T-helper 1 cell treated with Interleukin-12 subunit alpha and Interleukin-12 subunit beta and Interleukin-4 antibody, amounts not matched to agents 30 μg/mL and 1 μg/mL, for 36 hours (primary cell): ENCODE measurements around the gene MAPT.

ENCODE experiments used
- H3K27ac Mint-ChIP-seq: one replicate; pipeline ENCODE4 v1.8.0; 2021; ENCODE audit warnings: mild to moderate bottlenecking, mixed read lengths
- H3K27me3 Mint-ChIP-seq: one replicate; pipeline ENCODE4 v1.8.0; 2021; ENCODE audit warnings: low read depth, mixed read lengths
- H3K36me3 Mint-ChIP-seq: one replicate; pipeline ENCODE4 v1.8.0; 2021; ENCODE audit warnings: low read depth, mixed read lengths
- H3K4me1 Mint-ChIP-seq: one replicate; pipeline ENCODE4 v1.8.0; 2021; ENCODE audit warnings: low read depth, mixed read lengths
- H3K4me3 Mint-ChIP-seq: one replicate; pipeline ENCODE4 v1.8.0; 2021; ENCODE audit warnings: mild to moderate bottlenecking, moderate library complexity, mixed read lengths
- H3K9me3 Mint-ChIP-seq: one replicate; pipeline ENCODE4 v1.8.0; 2021; ENCODE audit warnings: mixed read lengths

MAPT gene

DNA sequence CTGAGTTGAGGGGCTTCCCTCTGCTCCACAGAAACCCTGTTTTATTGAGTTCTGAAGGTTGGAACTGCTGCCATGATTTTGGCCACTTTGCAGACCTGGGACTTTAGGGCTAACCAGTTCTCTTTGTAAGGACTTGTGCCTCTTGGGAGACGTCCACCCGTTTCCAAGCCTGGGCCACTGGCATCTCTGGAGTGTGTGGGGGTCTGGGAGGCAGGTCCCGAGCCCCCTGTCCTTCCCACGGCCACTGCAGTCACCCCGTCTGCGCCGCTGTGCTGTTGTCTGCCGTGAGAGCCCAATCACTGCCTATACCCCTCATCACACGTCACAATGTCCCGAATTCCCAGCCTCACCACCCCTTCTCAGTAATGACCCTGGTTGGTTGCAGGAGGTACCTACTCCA, 130.7 kb downstream of the MAPT start:
- H3K27me3 Mint-ChIP-seq = no peaks in the 10 kb centered on the region
- peaks cover 16% of the 10 kb centered on the region for H3K4me1 Mint-ChIP-seq
- H3K9me3 Mint-ChIP-seq = no peaks in the 10 kb centered on the region
- H3K4me3 Mint-ChIP-seq = no peak overlapping the region
- no peak overlapping the region for H3K27ac Mint-ChIP-seq
- H3K36me3 Mint-ChIP-seq = peaks cover 22% of the 10 kb centered on the region

DNA sequence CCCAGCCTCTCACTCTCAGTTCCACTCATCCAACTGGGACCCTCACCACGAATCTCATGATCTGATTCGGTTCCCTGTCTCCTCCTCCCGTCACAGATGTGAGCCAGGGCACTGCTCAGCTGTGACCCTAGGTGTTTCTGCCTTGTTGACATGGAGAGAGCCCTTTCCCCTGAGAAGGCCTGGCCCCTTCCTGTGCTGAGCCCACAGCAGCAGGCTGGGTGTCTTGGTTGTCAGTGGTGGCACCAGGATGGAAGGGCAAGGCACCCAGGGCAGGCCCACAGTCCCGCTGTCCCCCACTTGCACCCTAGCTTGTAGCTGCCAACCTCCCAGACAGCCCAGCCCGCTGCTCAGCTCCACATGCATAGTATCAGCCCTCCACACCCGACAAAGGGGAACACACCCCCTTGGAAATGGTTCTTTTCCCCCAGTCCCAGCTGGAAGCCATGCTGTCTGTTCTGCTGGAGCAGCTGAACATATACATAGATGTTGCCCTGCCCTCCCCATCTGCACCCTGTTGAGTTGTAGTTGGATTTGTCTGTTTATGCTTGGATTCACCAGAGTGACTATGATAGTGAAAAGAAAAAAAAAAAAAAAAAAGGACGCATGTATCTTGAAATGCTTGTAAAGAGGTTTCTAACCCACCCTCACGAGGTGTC, 131.3 kb downstream of the MAPT start:
- H3K4me3 Mint-ChIP-seq = no peak overlapping the region
- H3K4me1 Mint-ChIP-seq = peaks cover 11% of the 10 kb centered on the region
- H3K36me3 Mint-ChIP-seq = peaks cover 23% of the 10 kb centered on the region
- no peaks in the 10 kb centered on the region for H3K9me3 Mint-ChIP-seq
- no peaks in the 10 kb centered on the region for H3K27me3 Mint-ChIP-seq
- H3K27ac Mint-ChIP-seq = no peak overlapping the region

DNA sequence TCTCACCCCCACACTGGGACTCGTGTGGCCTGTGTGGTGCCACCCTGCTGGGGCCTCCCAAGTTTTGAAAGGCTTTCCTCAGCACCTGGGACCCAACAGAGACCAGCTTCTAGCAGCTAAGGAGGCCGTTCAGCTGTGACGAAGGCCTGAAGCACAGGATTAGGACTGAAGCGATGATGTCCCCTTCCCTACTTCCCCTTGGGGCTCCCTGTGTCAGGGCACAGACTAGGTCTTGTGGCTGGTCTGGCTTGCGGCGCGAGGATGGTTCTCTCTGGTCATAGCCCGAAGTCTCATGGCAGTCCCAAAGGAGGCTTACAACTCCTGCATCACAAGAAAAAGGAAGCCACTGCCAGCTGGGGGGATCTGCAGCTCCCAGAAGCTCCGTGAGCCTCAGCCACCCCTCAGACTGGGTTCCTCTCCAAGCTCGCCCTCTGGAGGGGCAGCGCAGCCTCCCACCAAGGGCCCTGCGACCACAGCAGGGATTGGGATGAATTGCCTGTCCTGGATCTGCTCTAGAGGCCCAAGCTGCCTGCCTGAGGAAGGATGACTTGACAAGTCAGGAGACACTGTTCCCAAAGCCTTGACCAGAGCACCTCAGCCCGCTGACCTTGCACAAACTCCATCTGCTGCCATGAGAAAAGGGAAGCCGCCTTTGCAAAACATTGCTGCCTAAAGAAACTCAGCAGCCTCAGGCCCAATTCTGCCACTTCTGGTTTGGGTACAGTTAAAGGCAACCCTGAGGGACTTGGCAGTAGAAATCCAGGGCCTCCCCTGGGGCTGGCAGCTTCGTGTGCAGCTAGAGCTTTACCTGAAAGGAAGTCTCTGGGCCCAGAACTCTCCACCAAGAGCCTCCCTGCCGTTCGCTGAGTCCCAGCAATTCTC, 132.1 kb downstream of the MAPT start:
- H3K4me3 Mint-ChIP-seq = no peak overlapping the region
- no peak overlapping the region for H3K27ac Mint-ChIP-seq
- peaks cover 10% of the 10 kb centered on the region for H3K4me1 Mint-ChIP-seq
- H3K9me3 Mint-ChIP-seq = no peaks in the 10 kb centered on the region
- H3K36me3 Mint-ChIP-seq = peaks cover 28% of the 10 kb centered on the region
- no peaks in the 10 kb centered on the region for H3K27me3 Mint-ChIP-seq

DNA sequence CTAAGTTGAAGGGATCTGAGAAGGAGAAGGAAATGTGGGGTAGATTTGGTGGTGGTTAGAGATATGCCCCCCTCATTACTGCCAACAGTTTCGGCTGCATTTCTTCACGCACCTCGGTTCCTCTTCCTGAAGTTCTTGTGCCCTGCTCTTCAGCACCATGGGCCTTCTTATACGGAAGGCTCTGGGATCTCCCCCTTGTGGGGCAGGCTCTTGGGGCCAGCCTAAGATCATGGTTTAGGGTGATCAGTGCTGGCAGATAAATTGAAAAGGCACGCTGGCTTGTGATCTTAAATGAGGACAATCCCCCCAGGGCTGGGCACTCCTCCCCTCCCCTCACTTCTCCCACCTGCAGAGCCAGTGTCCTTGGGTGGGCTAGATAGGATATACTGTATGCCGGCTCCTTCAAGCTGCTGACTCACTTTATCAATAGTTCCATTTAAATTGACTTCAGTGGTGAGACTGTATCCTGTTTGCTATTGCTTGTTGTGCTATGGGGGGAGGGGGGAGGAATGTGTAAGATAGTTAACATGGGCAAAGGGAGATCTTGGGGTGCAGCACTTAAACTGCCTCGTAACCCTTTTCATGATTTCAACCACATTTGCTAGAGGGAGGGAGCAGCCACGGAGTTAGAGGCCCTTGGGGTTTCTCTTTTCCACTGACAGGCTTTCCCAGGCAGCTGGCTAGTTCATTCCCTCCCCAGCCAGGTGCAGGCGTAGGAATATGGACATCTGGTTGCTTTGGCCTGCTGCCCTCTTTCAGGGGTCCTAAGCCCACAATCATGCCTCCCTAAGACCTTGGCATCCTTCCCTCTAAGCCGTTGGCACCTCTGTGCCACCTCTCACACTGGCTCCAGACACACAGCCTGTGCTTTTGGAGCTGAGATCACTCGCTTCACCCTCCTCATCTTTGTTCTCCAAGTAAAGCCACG, 133.0 kb downstream of the MAPT start:
- Mint-ChIP-seq H3K4me1 (peaks cover 10% of the 10 kb centered on the region), H3K27me3 (no peaks in the 10 kb centered on the region), H3K4me3 (no peak overlapping the region), H3K36me3 (peaks cover 33% of the 10 kb centered on the region), H3K27ac (peak overlapping the region; percentile 45), H3K9me3 (no peaks in the 10 kb centered on the region)

DNA sequence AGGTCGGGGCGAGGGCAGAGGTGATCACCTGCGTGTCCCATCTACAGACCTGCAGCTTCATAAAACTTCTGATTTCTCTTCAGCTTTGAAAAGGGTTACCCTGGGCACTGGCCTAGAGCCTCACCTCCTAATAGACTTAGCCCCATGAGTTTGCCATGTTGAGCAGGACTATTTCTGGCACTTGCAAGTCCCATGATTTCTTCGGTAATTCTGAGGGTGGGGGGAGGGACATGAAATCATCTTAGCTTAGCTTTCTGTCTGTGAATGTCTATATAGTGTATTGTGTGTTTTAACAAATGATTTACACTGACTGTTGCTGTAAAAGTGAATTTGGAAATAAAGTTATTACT, 133.6 kb downstream of the MAPT start:
- Mint-ChIP-seq H3K36me3 (peaks cover 38% of the 10 kb centered on the region), H3K4me1 (peaks cover 10% of the 10 kb centered on the region), H3K9me3 (no peaks in the 10 kb centered on the region), H3K27ac (no peak overlapping the region), H3K27me3 (no peaks in the 10 kb centered on the region), H3K4me3 (no peak overlapping the region)

- H3K4me1 Mint-ChIP-seq = peaks cover 10% of the 10 kb centered on the region
- no peaks in the 10 kb centered on the region for H3K27me3 Mint-ChIP-seq
- H3K36me3 Mint-ChIP-seq = peaks cover 39% of the 10 kb centered on the region
- H3K9me3 Mint-ChIP-seq = no peaks in the 10 kb centered on the region
- no peak overlapping the region for H3K4me3 Mint-ChIP-seq
- H3K27ac Mint-ChIP-seq = no peak overlapping the region
Observed at GRCh38 chr17:46028374-46028773, 134.0 kb downstream of the MAPT start.

DNA sequence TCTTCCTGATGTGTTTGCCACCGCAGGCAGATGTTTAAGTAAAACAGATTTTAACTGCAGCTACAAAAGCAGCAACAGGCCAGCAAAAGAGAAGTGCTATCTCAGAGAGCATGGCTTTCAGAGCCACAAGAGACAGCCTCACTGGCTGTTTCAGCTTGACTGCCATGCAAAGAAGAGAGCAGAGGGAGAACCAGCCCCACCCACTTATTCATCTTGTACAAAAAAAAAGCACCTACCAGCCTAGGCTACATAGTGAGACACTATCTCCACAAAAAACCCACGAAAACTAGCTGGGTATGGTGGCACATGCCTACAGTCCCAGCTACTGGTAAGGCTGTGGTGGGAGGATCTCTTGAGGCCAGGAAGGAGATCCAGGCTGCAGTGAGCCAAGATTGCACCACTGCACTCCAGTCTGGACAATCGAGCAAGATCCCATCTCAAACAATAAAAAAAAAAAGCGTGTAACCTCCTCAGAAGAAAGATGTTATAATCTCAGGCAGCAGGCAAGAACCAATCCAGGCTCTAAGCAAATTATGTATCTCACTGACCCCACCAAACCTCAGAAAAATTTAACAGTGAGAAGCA, 134.7 kb downstream of the MAPT start:
- H3K4me1 Mint-ChIP-seq = peaks cover 10% of the 10 kb centered on the region
- no peaks in the 10 kb centered on the region for H3K27me3 Mint-ChIP-seq
- peak overlapping the region; percentile 52 for H3K27ac Mint-ChIP-seq
- H3K9me3 Mint-ChIP-seq = no peaks in the 10 kb centered on the region
- H3K36me3 Mint-ChIP-seq = peaks cover 42% of the 10 kb centered on the region
- H3K4me3 Mint-ChIP-seq = no peak overlapping the region

DNA sequence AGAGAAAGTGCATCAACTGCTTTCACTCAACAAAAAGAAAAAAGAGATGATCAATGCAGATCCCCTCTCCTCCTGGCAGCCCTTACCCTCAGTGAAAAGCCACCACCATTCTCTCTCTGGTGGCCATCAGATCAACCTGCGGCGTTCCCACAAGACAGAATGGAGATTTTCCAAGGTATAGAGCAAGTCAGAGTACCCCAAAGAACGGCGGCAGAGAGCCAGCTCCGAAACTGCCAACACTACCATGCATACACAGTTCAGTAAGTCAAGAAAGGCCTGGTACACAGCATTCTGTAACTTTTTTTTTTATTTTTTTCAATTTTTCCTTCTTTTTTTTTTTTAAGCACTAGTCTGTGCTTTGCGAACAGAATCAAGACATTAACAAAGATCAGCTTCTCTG, 135.3 kb downstream of the MAPT start:
- no peak overlapping the region for H3K4me3 Mint-ChIP-seq
- no peaks in the 10 kb centered on the region for H3K9me3 Mint-ChIP-seq
- H3K27me3 Mint-ChIP-seq = no peaks in the 10 kb centered on the region
- peaks cover 46% of the 10 kb centered on the region for H3K36me3 Mint-ChIP-seq
- H3K4me1 Mint-ChIP-seq = peaks cover 12% of the 10 kb centered on the region
- H3K27ac Mint-ChIP-seq = peak overlapping the region; percentile 52

GRCh38 chr17:46030752-46031151, 136.4 kb downstream of the MAPT start:
- H3K9me3 Mint-ChIP-seq = no peaks in the 10 kb centered on the region
- peaks cover 23% of the 10 kb centered on the region for H3K4me1 Mint-ChIP-seq
- peaks cover 51% of the 10 kb centered on the region for H3K36me3 Mint-ChIP-seq
- no peak overlapping the region for H3K4me3 Mint-ChIP-seq
- no peak overlapping the region for H3K27ac Mint-ChIP-seq
- H3K27me3 Mint-ChIP-seq = no peaks in the 10 kb centered on the region

DNA sequence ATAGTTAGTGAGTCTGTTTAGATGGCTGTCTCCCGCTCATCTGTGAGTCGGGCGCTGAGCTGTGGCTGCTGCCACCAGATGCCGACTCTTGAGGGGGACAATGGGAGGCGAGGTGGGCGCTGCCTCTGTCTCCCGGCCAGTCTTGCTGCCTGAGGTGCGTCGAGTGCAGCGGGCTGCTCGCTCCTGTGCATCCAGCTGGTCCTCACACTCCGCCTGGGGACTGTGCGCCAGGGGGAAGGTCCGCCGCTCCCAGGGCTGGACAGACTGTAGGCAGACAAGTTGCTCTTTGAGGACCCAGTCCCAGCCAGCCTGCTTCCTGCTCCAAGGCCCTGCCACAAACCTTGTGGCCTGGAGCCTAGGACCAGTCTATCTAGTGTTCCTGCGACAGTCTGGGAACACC, 137.1 kb downstream of the MAPT start:
- Mint-ChIP-seq H3K27ac (no peak overlapping the region), H3K4me3 (no peak overlapping the region), H3K36me3 (peaks cover 48% of the 10 kb centered on the region), H3K27me3 (no peaks in the 10 kb centered on the region), H3K4me1 (peaks cover 23% of the 10 kb centered on the region), H3K9me3 (no peaks in the 10 kb centered on the region)

- H3K36me3 Mint-ChIP-seq = peaks cover 50% of the 10 kb centered on the region
Observed at GRCh38 chr17:46031920-46032319, 137.6 kb downstream of the MAPT start.

GRCh38 chr17:46032909-46033308, 138.6 kb downstream of the MAPT start:
- Mint-ChIP-seq H3K4me1 (peaks cover 22% of the 10 kb centered on the region), H3K4me3 (no peak overlapping the region), H3K9me3 (no peaks in the 10 kb centered on the region), H3K36me3 (peaks cover 54% of the 10 kb centered on the region), H3K27me3 (no peaks in the 10 kb centered on the region), H3K27ac (no peak overlapping the region)

More at GRCh38 chr17:46031920-46032319, 137.6 kb downstream of the MAPT start:
- Mint-ChIP-seq H3K4me3 (no peak overlapping the region), H3K4me1 (peaks cover 23% of the 10 kb centered on the region), H3K9me3 (no peaks in the 10 kb centered on the region), H3K27me3 (no peaks in the 10 kb centered on the region), H3K27ac (no peak overlapping the region)

- peaks cover 54% of the 10 kb centered on the region for H3K36me3 Mint-ChIP-seq
- H3K4me1 Mint-ChIP-seq = peaks cover 27% of the 10 kb centered on the region
- H3K9me3 Mint-ChIP-seq = no peaks in the 10 kb centered on the region
- no peak overlapping the region for H3K4me3 Mint-ChIP-seq
- no peak overlapping the region for H3K27ac Mint-ChIP-seq
- H3K27me3 Mint-ChIP-seq = no peaks in the 10 kb centered on the region
Observed at GRCh38 chr17:46033392-46033791, 139.0 kb downstream of the MAPT start.

DNA sequence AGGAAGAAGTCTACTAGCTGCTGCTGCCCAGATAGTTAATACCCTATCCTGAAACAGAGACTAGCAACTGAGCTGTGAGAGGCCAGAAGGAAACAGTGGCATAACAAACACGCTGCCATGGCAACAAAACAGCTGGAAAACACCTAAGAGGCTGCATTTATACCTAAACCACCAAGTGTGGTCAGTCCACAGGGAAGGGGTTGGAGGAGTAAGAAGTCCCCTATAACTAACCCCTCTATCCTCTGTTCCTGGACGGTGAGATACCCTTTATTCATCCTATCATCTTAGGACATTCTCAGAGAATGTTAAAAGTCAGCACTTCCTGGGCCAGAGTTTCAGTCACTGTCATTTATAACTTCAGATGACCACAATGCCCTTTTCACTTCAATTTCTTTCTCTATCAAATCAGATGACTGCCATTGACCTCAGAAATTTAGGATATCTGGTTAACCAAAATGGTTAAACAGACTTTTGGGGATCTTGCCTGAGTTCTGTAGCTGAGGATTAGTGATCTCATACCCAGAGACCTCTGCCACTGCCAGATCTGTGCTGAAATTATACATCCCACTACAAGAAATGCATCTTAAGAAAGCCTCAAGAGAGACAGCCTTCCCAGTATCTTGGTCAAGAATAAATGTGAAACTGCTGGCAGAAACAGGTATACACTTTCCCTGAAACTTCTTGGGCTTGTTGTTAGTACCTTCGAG, 140.9 kb downstream of the MAPT start:
- Mint-ChIP-seq H3K4me1 (peaks cover 18% of the 10 kb centered on the region), H3K4me3 (no peak overlapping the region), H3K36me3 (peaks cover 53% of the 10 kb centered on the region), H3K27me3 (no peaks in the 10 kb centered on the region), H3K9me3 (no peaks in the 10 kb centered on the region), H3K27ac (peak overlapping the region; percentile 61)
